ENCODE data around the gene NRCAM.
"Not testable (repeated sequence)": the region's sequence is repeated elsewhere in the genome, so short reads cannot be mapped to it uniquely, and the experiment has no call there.

Gene NRCAM

DNA sequence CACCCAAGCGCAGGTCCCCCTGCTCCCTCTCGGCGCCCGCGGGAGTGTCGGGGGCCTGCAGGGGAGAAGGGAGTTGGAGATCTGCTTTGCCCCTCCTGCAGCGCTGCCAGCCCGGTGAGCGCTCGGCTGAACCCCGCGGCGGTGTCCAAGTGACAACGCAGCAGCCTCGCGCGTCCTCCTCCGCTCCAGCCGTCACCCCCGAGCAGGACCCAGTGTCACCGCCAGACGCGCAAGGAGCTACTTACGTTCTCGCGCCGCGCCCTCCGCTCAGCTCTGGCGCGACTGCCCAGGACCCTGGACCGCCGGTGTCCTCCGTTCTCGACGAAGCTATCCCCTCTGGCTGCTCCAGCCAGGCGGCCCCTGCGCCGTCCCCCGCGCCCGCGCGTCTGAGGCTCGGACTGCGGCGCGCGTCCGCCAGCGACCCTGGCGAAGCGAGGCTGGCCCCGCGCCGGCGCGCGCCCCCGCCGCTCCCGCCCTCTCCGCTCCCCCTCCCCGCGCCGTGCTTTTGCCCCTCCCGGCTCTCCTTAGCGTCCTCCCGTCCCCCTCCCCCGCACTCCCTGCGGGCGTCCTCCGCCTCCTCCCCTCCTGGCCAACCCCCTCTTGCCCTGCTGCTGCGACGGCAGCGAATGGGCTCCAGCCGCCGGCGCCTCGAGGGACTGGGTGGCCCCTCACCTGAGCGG lies at the start of gene NRCAM:
NRCAM (minus strand) TSS at position 439 of the 680 bp plus-strand sequence. CDS start 216,372 bp downstream, outside the sequence.
- DNase-seq, result peak; percentile 61
- ATAC-seq, result peak; percentile 64

DNA sequence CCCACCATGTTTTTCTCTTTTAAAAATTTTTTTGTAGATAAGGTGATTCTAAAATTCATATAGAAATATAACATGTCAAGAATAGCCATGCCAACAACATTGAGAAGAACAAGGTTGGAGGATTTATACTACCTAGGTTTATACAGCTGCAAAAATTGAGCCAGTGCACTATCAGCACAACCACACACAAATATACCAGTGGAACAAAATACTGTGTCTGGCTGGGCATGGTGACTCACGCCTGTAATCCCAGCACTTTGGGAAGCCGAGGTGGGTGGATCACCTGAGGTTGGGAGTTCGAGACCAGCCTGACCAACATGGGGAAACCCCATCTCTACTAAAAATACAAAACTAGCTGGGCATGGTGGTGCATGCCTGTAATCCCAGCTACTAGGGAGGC lies 48.3 kb upstream of the NRCAM start:
- DNase-seq, result not testable (repeated sequence)
- ATAC-seq, result peak; percentile 55

DNA sequence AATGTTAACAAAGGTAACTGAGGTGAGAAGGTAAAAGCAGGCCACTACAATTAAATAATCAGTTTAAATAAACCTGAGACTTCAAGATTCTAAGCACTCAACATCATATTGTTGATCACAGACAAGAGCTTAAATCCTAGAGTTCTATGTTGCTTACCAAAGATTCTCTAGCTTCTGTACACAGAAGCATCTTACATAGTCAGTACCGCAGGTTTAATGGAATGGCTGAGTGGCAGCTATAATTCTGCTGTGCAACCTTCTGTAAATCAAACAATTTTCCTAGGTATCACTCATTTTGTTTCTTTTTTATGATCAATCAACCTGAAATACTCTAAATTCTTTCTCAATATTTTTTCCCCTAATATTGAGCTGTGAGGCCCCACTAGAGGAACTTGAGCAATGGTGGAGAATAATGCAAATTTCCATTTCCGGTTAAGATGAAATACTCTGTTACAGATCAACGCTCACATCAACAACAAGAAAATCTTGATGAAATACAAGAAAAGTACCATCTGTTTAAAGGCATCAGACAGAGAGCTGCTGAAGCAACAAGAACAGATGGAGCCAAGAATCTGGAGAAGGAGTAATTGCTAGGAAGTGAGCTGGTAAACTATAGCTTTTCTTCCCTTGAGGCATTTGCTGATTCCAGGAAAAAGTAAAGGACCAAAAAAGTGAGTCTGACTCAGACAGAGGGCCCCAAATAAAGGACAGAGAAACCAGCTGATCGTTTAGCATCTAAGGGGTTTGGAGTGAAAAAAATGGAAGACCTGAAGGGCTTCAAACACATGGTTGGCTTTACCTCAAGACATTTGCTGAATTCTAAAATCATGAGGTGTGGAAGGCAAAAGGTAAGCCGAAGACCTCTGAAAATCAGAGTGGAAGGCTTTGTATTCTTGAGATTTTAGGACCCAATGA lies 47.1 kb upstream of the NRCAM start:
- ATAC-seq (no peak), DNase-seq (no peak)

DNA sequence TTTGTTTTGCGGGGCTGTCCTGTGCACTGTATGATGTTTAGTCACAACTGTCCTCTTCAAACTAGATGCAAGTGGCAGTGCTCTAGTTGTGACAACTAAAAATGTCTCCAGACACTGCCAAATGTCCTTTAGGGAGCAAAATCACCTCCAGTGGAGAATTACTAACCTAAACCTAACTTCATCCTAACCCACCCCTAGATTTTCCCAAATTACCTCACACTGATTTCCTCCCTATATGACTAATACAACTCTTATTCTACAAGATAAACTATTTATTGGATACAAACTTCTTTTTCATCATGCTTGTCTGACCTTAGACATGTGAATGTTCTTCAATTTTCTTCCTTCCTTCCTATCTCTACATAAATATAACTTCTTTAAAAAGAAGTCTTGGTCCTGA lies 43.3 kb upstream of the NRCAM start:
- ATAC-seq, result no peak
- no peak for DNase-seq

DNA sequence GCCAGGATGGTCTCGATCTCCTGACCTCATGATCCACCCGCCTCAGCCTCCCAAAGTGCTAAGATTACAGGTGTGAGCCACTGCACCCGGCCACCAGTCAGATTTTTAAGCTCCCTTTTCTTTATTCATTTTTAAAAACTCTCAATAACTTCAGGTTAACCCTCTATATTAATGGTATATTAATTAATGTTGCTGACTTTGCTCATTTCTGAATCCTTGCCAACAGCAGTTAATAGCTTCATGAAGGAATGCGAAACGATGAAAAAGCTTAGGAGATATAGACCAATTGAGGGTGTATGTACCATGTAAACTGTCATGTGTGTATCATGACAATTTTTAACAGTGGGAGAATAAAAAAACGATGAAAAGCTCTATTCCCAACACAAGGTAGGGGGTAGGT lies 42.2 kb upstream of the NRCAM start:
- DNase-seq, result no peak
- ATAC-seq, result no peak

DNA sequence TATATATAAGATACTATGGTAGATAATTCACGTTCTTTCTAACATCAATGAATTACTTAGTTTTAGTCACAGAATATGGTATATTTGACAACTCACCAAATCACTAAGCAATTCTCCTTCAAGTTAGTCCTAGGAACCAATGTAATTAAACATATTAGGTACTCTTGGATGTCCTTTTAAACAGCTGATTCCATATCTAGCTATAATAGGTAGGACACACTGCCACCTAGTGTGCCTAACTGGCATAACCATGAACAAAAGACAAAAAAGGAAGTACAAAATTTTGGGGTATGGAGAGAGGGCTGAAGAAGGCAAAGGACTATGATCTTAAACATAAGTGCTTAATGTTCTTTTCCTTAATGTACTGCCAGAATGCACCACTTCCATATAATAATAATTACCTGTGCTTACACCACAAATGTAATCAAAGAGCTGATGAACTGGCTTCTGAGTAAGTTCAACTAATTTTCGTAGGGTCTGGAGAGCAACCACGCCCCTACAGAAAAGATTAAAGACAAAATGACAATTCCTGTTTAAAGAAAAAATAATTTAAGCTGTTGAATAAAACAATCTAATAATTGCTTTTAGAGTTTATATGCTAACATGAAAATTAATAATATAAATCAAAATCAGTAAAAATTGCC lies 41.0 kb upstream of the NRCAM start:
- DNase-seq, result peak; percentile 58
- no peak for ATAC-seq

DNA sequence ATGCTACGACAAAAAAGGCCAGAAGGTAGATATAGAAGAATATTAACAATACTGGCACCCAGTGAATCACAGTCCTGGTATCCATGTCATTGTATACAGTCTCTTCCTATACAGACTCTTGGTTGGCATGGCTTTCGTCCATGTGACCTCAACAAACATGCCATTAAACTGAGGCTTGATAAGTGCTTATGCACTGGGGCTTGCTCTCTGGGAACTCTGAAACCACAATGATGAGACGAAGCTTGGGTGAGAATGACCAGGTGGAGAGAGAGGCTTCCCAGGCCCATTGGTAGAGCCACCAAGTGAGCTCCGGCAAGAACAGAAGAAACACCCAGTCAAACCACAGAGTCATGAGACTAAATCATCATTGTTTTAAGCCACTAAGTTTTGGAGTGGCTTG lies 36.5 kb upstream of the NRCAM start:
- DNase-seq (no peak), ATAC-seq (no peak)

DNA sequence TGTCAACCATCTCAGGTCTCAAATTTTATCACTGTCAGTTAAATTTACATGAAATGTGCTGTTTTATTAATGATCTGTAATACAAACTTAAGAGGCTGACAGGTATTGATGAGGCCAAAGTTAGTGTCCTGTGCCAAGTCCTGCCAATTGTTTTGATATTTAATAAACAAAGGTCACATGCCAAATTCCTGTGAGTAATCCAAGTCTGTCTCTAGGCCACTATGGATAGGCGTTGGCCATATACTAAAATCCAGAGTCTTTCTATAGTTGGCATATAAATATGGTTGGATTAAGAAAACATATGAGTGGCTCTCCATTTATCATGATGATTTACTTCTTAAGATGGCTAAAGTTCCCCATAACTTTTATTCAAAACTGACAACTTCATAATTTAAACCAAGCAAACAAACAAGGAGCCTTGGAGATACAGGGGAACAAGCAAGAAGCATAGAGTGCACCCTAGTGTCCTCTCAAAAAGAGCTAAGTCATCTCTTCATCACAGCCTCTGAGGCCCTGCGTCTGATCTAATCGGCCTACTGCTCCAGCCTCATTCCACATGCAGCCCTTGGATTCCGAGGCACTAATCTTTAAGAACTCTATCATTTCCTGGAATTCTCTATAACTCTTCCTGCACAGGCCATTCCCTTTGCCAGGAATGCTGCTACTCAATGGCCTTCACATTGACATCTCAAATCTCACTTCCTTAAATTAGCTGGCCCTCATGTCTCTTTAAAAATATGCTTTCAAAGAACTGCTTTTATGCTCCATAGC lies 32.7 kb upstream of the NRCAM start:
- ATAC-seq, result no peak
- no peak for DNase-seq

DNA sequence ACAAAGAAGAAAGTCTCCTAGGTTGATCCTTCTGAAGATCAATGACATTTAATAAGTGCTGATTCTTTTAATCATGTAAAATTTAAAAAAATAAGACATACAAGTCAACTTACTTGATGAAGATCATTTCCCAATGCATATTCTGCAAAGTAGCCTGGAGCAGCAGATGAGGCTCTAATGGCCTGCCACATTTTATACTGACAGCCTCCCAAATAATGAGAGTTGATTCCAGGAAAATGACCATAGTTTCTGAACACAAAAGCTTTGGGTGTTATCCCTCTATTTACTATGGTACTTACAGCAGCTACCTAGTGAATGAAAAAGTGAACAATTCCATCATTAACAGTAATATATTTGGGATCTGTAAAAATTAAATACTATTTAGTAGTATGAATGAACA lies 31.4 kb upstream of the NRCAM start:
- DNase-seq (no peak), ATAC-seq (no peak)

DNA sequence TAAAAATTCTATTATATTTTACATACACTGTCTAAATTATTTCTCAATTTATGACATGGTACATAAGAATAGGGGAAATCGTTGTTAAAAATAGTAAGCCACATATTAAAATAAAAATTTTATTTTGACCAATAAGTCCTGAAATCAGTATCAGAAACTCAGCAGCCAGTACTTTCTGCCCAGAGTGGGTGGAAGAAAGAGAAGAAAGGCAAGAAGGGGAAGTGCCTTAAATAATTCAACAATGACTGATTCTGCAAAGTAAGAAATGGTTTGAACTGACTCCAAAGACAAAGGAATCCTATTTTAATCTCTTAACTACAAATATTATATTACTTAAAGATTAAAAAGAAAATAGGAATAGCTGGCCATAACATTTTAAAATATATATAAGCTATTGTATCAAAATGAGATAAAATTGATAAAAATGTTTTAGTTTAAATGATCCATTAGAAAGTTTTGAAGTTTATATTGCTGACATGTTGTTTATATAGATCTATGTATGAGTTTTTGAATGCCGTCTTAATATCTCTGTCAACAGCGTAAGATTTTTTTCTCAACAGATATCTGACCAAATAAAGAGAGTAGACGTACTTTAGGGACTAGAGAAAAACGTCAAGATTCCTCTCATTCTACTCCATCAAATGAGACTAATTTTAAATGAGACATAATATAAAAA lies 30.2 kb upstream of the NRCAM start:
- ATAC-seq, result no peak
- DNase-seq, result no peak

DNA sequence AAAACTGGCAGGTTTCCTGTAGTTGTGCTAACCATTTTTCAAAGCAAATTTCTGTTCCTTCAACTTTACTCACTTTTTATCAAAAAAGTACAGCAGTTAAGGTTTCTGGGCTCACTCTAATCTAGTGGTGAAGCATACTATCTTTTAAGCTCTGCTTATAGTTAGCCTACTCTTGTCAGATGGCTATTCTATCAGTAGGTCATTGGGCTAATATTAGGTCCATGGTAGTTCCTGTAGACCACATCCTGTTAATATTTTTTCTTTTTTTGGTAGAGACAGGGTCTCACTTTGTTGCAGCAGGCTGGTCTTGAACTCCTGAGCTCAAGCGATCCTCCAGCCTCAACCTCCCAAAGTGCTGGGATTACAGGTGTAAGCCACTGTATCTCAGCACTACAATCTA lies 27.9 kb upstream of the NRCAM start:
- ATAC-seq (no peak), DNase-seq (no peak)

DNA sequence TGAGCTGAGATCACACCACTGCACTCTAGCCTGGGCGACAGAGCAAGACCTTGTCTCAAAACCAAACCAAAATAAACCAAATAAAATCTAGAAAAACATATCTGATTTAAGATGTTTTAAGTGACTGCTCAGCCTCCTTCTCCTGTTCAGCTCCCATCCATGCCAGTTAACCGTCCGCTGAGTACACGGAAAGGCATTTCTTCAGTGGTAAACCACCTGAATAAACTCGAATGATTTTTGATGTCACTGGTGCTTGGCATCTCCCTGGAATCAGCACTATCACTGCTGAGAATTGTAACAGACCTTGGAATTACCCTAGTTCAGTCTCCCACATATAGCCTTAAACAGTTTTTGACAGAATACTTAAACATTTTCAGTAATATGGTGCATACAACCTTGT lies 24.1 kb upstream of the NRCAM start:
- ATAC-seq (no peak), DNase-seq (no peak)

DNA sequence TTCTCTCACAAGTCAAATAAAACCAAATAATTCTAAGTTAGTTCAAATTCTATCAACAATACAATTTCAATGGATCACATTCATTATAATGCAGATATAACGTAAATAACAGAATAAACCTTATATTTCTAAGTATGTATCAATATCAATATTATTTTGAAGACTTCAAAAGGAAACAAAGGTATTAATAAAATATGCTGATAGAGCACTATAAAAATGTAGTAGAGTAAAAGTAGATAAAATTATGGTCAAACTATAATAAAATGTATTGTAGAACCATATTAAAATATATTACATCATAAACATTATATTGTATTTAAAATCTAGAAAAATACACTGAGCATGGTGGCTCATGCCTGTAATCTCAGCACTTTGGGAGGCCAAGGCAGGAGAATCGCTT lies 23.5 kb upstream of the NRCAM start:
- DNase-seq, result no peak
- no peak for ATAC-seq

DNA sequence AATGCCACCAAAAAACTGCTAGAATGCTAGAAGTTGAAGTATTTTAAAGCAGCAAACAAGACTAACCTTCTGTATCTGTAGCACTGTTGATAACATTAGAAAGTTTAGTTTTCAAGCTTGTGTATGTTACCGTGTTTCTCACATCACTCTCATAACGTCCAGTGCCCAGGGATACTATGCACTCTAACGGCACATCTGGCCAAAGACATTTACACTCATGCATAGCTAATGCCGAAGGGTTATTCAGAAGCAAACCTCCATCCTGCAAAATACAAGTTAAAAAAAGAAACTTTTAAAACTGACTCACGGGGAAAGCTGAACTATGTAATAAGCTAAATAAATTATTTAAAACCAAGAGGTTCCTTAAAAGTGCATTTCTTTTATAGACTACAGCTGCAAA lies 22.9 kb upstream of the NRCAM start:
- DNase-seq, result no peak
- ATAC-seq, result no peak

DNA sequence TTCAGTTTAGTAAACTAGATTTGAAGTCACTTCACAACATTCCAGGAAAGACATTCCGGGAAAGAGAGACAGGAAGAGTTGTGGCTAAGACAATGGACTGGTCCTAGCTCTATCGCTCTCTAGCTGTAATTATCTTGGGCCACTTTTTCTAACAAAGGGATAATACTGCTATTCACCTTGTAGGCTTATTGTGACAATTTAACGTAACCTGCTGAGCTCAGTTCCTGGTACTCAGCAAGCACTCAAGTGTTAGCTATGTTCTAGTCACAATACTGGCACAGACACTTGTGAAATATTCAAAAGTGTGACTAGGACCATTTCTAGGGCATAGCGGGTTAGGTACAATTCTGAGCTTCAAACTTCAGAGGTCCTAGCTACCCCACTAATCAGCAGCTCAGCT lies 12.0 kb upstream of the NRCAM start:
- DNase-seq (no peak), ATAC-seq (no peak)

DNA sequence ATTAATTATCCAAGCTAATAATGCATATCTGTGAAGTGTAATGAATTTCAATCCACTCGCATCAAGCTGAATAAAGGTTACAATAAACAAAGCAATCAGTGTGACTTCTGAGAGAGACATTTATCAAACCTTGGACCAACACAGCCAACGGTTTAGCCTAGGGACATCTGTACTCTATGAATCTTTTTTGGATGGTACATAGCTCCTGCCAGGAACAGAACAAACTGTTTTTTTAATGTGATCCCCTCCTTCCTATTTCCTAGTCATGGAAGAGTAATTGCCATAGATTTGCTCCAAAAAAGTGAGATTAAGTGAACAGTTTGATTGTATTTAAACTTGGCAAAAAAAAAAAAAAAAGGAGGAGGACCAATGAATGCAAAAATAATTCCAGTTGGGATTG lies 11.2 kb upstream of the NRCAM start:
- ATAC-seq (no peak), DNase-seq (no peak)

DNA sequence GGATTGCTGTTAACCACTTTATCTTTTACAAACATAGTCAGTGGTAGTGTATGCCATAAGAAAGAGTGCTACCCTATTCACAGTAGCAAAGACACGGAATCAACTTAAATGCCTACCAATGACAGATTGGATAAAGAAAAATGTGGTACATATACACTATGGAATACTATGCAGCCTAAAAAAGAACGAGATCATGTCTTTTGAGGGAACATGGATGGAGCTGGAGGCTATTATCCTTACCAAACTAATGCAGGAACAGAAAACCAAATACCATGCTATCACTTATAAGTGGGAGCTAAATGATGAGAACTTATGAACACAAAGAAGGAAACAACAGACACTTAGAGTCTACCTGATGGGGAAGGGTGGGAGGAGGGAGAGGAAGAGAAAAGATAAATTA lies 10.1 kb upstream of the NRCAM start:
- ATAC-seq, DNase-seq: not testable (repeated sequence)

DNA sequence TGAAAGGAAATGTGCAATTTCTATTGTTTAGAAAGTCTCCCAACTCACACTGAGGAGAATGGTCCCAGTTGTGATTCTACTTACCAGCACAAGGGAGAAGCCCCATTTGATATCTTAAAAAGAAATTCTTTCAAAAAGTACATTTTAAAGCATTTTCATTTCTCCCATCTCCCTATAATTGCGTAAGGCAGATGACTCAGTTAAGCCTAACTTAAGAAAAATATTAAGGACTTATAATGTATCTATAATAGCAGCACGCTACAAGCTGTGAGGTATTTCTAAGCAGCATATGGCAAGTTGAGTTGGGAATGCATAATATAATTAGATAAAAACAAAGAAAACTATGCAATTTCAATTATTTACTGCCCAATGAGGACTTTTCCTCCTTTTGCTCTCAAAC lies 8.5 kb upstream of the NRCAM start:
- ATAC-seq, result no peak
- DNase-seq, result no peak

DNA sequence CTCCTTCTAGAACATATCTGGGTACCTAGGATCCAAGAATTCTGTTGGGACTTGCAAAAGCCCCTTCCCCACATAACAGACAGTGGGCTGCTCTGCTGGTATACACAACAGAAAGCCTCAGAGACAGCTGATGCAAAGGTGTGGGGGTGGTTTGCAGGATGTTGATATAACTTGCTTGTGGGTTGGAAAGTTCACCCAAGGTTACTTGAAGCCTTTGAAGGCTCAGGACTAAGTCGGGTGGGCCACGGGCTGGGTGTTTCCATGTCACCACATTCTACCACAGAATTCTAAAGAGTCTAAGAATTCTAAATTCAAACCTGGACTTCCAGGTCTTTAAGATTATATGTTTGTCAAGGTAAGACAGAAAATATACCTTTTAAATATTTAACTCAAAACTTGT lies 7.4 kb upstream of the NRCAM start:
- DNase-seq (peak; percentile 29), ATAC-seq (peak; percentile 73)

DNA sequence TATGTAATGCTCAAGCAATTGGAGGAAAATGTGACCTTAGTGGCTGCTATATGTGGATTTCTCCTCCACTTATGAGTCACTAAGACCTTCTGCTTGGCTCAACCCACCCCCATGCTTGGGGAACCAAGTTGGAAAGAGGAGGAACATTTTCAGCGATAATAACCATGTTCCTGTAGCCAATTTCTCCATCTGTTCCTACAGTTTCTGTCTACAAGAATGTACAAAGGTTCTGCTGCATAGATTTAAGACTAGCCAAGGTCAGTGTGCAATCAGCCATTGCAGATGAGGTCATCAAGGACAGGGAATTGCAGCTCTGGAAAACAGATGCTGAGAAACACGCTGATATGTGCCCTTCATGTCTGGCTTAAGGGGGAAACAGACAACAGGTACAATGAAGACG lies 5.6 kb upstream of the NRCAM start:
- DNase-seq (no peak), ATAC-seq (no peak)

DNA sequence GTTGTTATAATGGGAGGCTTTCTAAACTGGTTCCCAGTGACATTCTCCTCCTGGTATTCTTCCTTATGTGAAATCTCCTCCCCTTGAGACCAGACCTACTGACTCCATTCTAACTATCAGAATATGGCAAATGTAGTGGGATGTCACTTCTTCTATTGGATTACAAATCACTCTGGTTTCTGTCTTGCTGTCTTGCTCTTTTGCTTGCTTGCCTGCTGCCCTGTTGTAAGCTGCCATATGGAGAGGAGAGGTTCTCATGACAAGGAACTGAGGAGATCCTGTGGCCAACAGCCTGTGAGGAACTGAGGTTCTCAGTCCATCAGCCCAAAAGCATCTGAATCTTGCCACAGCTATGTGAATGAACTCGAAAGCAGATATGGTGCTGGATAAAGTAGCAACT lies 4.7 kb upstream of the NRCAM start:
- DNase-seq (no peak), ATAC-seq (no peak)
